Measurements from ENCODE around the gene IER5L.
"Not testable (repeated sequence)": the region's sequence is repeated elsewhere in the genome, so short reads cannot be mapped to it uniquely, and the experiment has no call there.

The IER5L gene

GRCh38 chr9:129178568-129179382, 714 bp upstream of the IER5L start:
- no peak for DNase-seq

- no peak for DNase-seq
Observed at GRCh38 chr9:129177443-129177790, 644 bp downstream of the IER5L start.

GRCh38 chr9:129176701-129177442, 1.2 kb downstream of the IER5L start:
- DNase-seq, result no peak

GRCh38 chr9:129175825-129176633, 2.0 kb downstream of the IER5L start:
- peak; percentile 76 for DNase-seq

GRCh38 chr9:129175515-129175824, 2.6 kb downstream of the IER5L start:
- DNase-seq, result no peak

GRCh38 chr9:129174724-129175514, 3.1 kb downstream of the IER5L start:
- no peak for DNase-seq

GRCh38 chr9:129174102-129174723, 3.8 kb downstream of the IER5L start:
- DNase-seq, result peak; percentile 87

GRCh38 chr9:129173296-129174101, 4.6 kb downstream of the IER5L start:
- no peak for DNase-seq

- DNase-seq, result no peak
Observed at GRCh38 chr9:129172816-129173215, 5.2 kb downstream of the IER5L start.

- no peak for DNase-seq
Observed at GRCh38 chr9:129171993-129172751, 5.9 kb downstream of the IER5L start.

- no peak for DNase-seq
Observed at GRCh38 chr9:129170229-129170628, 7.8 kb downstream of the IER5L start.

- peak; percentile 39 for DNase-seq
Observed at GRCh38 chr9:129166623-129167557, 11.2 kb downstream of the IER5L start.

- no peak for DNase-seq
Observed at GRCh38 chr9:129165198-129165597, 12.9 kb downstream of the IER5L start.

- DNase-seq, result no peak
Observed at GRCh38 chr9:129164246-129164930, 13.7 kb downstream of the IER5L start.

- no peak for DNase-seq
Observed at GRCh38 chr9:129163753-129164152, 14.3 kb downstream of the IER5L start.

GRCh38 chr9:129163198-129163670, 14.8 kb downstream of the IER5L start:
- DNase-seq, result not testable (repeated sequence)

- DNase-seq, result no peak
Observed at GRCh38 chr9:129162497-129163197, 15.4 kb downstream of the IER5L start.

- DNase-seq, result no peak
Observed at GRCh38 chr9:129161534-129161837, 16.6 kb downstream of the IER5L start.
